ENCODE results near the gene PARD6G.

- TF ChIP-seq, protein P1, sequence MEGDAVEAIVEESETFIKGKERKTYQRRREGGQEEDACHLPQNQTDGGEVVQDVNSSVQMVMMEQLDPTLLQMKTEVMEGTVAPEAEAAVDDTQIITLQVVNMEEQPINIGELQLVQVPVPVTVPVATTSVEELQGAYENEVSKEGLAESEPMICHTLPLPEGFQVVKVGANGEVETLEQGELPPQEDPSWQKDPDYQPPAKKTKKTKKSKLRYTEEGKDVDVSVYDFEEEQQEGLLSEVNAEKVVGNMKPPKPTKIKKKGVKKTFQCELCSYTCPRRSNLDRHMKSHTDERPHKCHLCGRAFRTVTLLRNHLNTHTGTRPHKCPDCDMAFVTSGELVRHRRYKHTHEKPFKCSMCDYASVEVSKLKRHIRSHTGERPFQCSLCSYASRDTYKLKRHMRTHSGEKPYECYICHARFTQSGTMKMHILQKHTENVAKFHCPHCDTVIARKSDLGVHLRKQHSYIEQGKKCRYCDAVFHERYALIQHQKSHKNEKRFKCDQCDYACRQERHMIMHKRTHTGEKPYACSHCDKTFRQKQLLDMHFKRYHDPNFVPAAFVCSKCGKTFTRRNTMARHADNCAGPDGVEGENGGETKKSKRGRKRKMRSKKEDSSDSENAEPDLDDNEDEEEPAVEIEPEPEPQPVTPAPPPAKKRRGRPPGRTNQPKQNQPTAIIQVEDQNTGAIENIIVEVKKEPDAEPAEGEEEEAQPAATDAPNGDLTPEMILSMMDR (IDR thresholded peaks at IDR 0.05; ENCODE audit: poor library complexity) = no peak
- no peak for TF ChIP-seq EZH2 (IDR thresholded peaks at IDR 0.05; ENCODE audit: borderline replicate concordance)
These were observed 80.6 kb downstream of the PARD6G start for GRCh38 chr18:80166725-80167124.
